ENCODE measurements around the gene GDI1. TPM values are rescaled to one million over a fixed set of nuclear protein-coding genes. Genes with fewer than 3 reads are reported as not detected.

GDI1 gene
- total and polyA plus RNA-seq, 9 of the 15 experiments (the other 6 are each of a cell fraction or from before 2014, with no cell fraction given), result 0.97 to 82.6 (median 37.5) TPM

DNA sequence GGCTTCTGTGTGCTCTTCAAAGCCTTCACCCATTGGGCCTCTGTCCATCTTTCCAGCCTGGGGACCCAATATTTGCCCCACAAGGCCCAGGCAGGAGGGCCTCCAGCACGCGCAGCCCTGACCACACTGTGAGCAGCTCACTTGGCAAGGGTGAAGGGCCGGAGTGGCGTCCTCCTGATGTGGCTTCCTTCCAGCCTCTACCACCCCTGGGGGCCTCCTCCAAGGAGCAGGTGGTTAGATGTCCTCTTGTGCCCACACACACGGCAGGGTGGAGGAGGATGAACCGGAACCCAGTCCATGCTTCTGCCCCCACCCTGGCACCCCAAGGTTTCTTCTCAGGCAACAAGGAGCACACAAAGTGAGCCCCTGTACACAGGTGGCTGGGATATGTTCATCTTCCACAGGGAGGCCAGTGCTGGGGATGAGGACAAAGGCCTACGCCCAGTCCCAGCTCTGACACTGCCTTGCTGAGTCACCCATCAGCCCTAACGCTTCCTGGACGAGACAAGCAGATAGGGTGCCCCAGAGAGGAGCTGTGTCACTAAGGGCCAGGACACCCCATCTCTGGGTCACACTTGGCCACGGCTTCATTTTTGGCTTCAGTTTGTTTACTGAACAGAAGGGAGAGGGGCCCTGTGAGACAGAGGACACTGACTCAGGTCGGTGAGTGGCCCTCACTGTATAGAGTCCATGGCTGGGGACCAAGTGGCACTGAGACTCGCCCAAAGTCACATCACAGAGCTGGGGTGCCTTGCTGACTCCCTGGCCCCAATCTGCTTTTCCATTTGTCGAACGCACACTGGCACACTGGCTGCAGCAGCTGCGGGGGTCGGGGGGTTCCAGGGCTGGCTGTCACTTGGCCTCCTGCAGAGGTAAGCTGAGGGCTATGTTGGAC lies 47.5 kb downstream of the GDI1 start (continued):
- TF ChIP-seq, protein P1, sequence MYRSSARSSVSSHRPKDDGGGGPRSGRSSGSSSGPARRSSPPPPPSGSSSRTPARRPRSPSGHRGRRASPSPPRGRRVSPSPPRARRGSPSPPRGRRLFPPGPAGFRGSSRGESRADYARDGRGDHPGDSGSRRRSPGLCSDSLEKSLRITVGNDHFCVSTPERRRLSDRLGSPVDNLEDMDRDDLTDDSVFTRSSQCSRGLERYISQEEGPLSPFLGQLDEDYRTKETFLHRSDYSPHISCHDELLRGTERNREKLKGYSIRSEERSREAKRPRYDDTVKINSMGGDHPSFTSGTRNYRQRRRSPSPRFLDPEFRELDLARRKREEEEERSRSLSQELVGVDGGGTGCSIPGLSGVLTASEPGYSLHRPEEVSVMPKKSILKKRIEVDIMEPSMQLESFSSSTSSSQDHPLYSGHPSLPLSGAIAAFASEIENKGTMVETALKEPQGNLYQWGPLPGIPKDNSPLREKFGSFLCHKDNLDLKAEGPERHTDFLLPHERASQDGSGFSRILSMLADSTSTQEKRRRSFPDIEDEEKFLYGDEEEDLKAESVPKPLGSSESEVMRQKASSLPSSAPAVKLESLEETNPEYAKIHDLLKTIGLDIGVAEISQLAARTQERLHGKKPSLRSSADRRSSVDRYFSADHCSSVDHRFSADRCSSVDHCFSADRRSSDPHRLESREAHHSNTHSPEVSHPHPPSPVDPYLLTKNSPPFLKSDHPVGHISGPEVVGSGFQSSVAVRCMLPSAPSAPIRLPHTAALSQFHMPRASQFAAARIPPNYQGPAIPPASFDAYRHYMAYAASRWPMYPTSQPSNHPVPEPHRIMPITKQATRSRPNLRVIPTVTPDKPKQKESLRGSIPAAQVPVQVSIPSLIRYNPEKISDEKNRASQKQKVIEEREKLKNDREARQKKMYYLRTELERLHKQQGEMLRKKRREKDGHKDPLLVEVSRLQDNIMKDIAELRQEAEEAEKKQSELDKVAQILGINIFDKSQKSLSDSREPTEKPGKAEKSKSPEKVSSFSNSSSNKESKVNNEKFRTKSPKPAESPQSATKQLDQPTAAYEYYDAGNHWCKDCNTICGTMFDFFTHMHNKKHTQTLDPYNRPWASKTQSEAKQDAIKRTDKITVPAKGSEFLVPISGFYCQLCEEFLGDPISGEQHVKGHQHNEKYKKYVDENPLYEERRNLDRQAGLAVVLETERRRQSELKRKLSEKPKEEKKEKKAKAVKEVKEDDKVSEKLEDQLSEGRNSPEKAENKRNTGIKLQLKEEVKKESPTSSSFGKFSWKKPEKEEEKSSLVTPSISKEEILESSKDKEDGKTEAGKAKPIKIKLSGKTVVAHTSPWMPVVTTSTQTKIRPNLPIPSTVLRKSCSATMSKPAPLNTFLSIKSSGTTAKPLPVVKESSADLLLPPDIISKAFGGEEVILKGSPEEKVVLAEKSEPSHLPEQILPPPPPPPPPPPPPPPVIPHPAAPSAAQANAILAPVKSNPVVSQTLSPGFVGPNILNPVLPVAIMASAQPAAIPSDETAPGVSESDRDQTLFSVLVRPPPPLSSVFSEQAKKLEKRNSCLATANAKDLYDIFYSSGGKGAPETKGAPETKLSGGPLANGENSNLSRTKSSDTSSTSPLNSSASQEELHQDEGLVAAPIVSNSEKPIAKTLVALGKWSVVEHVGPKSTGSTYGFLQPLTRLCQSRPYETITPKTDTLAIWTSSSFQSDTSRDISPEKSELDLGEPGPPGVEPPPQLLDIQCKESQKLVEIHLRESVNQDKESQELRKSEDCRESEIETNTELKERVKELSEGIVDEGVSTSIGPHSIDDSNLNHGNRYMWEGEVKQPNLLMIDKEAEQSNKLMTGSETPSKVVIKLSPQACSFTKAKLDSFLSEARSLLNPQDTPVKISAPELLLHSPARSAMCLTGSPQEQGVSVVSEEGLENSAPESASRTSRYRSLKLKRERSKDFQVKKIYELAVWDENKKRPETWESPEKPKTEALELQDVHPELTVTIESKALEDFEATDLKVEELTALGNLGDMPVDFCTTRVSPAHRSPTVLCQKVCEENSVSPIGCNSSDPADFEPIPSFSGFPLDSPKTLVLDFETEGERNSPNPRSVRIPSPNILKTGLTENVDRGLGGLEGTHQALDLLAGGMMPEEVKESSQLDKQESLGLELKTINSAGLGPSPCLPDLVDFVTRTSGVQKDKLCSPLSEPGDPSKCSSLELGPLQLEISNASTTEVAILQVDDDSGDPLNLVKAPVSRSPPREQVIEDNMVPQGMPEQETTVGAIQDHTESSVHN (IDR thresholded peaks at IDR 0.05; ENCODE audit: borderline replicate concordance in 1 of 2, low read depth in 1 of 2), result no peak
- no peak for TF ChIP-seq ZNF175 (CRISPR knock-in tag; IDR thresholded peaks at IDR 0.05; ENCODE audit: low read depth)
- no peak for TF ChIP-seq BCL6 (CRISPR knock-in tag; IDR thresholded peaks at IDR 0.05)
- no peak for TF ChIP-seq SMARCB1 (IDR thresholded peaks at IDR 0.05; ENCODE audit: insufficient read length, low read depth)
- TF ChIP-seq NCOA4 (IDR thresholded peaks at IDR 0.05; ENCODE audit: partially characterized antibody), result no peak
- TF ChIP-seq ZNF134 (CRISPR knock-in tag; conservative IDR thresholded peaks at IDR 0.05), result no peak
- no peak for TF ChIP-seq ZBTB33 (CRISPR knock-in tag; IDR thresholded peaks at IDR 0.05)
- TF ChIP-seq BRD9 (IDR thresholded peaks at IDR 0.05; ENCODE audit: low read depth, partially characterized antibody), result no peak
- TF ChIP-seq KLF16 (IDR thresholded peaks at IDR 0.05), result no peak
- no peak for TF ChIP-seq ZFPM2 (CRISPR knock-in tag; IDR thresholded peaks at IDR 0.05)
- no peak for TF ChIP-seq ZNF561 (CRISPR knock-in tag; conservative IDR thresholded peaks at IDR 0.05)
- no peak for TF ChIP-seq ESRRB (CRISPR knock-in tag; IDR thresholded peaks at IDR 0.05; ENCODE audit: borderline replicate concordance)
- TF ChIP-seq FOXA1 (IDR thresholded peaks at IDR 0.05; ENCODE audit: borderline replicate concordance), result no peak
- TF ChIP-seq HOMEZ (CRISPR knock-in tag; IDR thresholded peaks at IDR 0.05), result no peak
- TF ChIP-seq YY1 (IDR thresholded peaks at IDR 0.05; ENCODE audit: borderline replicate concordance in 1 of 3, control insufficient read depth in 1 of 3, extremely low read depth in 1 of 3, insufficient read depth in 3 of 3, insufficient read length in 1 of 3, insufficient replicate concordance in 2 of 3, low read depth in 1 of 3, low read length in 2 of 3), result no peak
